ENCODE data around the gene ASMTL.
"Not testable (repeated sequence)": the region's sequence is repeated elsewhere in the genome, so short reads cannot be mapped to it uniquely, and the experiment has no call there.

Gene ASMTL

DNA sequence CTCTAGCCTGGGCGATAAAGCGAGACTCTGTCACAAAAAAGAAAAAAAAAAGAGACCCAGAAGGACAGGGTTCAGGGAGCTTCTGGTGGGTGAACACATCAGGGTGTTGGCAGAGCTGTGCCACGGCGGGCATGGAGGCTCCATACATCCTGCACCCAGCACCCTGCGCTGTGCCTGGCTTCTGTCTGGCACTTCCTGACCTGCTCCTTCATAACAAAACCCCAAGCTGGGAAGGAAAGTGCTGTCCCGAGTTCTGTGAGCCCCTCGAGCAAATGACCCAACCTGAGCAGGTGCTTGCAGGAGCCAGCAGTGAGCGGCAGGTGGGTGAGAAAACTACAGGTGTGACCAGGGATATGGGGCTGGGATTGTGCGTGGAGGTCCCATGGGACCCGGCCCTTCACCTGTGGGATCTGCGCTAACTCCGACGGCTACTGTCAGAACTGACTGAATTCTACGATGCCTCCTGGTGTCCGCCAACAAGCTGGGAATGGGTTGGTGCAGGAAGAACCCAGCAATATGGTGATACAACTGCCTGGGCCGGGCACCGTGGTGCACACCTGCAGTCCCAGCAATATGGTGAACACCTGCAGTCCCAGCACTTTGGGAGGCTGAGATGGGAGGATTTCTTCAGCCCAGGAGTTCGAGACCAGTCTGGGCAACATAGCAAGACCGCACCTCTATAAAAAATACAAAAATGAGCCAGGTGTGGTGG, 18.9 kb downstream of the ASMTL start:
- DNase-seq (ENCODE audit: low spot score) = no peak

DNA sequence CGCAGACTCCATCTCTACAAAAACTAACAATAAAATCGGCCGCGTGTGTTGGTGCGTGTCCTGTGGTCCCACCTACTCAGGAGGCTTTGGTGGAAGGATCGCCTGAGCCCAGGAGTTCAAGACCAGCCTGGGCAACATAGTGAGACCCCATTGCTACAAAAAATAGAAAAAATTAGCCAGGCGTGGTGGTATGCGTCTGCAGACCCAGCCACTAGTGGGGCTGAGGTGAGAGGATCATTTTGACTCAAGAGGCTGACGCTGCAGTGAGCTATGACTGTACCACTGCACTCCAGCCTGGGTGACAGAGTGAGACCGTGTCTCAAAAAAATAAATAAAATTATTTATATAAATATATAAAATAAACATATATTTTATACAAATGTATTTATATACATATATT, 22.3 kb downstream of the ASMTL start:
- DNase-seq (ENCODE audit: low spot score) = no peak

DNA sequence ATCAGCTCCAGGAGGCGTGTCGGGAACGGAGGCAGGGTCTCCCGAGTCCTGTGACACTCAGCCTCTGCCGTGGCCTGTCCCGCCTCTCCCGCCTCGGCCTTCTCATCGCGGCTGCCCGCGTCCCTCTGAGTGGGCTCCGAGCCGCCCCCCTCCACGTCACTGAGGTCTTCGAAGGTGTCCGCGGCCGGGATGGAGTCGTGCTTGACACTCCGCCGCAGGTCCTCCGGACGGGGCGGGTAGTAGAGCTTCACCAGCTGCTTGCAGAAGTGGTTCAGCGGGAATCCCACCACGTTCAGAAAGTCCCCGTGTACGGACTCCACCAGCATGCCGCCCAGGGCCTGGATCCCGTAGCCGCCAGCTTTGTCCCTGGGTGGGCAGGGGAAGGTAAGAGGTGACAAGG, 25.0 kb downstream of the ASMTL start:
- no peak for DNase-seq (ENCODE audit: low spot score)

DNA sequence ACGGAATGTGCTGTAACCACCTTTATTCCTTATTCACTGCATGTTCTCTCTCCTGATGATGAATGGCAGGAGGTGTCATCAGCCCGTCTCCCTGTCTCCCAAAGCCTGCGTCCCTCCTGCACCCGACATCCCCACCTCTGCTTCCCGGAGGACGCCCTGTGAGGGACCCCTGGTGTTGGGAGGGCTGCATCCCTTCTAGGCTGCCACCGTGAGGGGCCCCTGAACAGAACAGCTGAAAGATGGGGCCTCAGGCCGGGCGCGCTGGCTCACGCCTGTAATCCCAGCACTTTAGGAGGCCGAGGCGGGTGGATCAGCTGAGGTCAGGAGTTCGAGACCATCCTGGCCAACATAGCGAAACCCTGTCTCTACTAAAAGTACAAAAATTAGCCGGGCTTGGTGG, 26.4 kb downstream of the ASMTL start:
- not testable (repeated sequence) for DNase-seq (ENCODE audit: low spot score)

DNA sequence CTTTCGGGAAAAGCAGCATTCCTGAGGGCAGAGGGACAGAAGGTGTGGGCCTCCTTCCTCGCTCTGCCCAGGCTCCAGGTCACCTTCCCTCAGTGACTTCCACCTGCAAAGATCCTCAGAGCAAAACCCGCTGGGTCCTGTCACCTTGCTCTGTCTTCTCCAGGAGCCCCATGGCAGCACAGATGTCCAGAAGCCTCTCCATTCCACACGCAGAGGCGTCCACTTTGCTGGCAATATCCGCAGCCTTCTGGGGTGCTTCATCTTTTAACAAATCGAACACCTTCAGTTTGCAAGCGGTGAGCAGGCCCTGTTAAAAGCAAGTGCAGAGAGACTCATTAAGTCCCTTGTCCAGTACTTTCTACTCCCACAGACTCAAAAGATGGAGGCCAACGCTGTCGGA, 27.3 kb downstream of the ASMTL start:
- no peak for DNase-seq (ENCODE audit: low spot score)

DNA sequence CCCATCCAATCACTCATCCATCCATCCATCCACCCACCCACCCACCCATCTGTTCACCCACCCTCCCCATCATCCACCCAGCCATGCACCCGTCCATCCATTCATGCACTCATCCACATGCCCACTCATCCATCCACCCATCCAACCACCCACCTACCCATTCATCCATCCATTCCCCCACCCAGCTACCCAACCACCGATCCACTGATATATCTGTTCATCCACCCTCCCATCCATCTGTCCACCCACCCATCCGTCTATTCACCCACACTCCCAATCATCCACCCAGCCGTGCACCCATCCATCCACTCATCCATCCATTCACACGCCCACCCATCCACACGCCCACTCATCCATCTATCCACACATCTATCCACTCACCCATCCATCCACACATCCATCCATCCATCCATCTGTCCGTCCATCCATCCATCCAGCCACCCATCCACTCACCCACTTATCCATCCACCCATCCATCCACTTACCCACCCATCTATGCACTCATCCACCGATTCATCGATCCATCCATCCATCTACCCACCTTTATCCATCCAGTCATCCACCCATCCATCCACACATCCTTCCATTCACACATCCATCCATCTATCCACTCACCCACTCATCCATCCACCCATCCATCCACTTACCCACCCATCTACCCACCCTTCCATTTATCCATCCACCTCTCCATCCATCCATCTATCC, 28.4 kb downstream of the ASMTL start:
- no peak for DNase-seq (ENCODE audit: low spot score)

DNA sequence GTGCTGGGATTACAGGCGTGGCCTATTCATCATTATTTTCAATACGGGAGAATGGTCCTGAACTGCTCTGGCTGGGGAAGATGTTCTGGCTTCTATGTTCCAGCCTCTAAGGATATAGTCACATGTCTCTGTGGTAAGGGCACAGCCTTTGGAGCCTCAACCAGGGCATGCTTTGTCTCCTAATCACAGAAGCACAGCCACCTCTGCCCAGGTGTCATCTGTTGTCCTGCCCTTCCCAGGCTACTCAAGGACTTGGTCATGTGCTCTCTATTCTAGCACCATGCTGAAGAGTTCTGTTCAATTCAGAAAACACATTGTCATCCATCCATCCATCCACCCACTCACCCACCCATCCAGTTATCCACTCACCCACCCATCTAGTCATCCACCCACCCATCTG, 29.5 kb downstream of the ASMTL start:
- DNase-seq (ENCODE audit: low spot score) = no peak

DNA sequence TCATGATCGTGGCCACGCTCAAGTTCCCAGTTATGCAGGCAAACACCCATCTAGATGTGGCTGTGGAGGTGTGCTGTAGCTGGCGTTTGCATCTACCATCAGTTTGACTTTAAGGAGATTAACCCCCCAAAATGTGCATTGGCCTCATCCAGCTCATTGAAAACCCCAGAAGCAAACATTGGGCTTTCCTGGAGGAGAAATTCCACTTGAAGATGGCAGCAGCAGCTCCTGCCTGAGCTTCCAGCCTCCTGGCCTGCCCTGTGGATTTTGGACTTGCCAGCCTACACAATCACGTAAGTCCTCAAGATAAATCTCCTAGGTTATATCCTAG, 30.6 kb downstream of the ASMTL start:
- no peak for DNase-seq (ENCODE audit: low spot score)

DNA sequence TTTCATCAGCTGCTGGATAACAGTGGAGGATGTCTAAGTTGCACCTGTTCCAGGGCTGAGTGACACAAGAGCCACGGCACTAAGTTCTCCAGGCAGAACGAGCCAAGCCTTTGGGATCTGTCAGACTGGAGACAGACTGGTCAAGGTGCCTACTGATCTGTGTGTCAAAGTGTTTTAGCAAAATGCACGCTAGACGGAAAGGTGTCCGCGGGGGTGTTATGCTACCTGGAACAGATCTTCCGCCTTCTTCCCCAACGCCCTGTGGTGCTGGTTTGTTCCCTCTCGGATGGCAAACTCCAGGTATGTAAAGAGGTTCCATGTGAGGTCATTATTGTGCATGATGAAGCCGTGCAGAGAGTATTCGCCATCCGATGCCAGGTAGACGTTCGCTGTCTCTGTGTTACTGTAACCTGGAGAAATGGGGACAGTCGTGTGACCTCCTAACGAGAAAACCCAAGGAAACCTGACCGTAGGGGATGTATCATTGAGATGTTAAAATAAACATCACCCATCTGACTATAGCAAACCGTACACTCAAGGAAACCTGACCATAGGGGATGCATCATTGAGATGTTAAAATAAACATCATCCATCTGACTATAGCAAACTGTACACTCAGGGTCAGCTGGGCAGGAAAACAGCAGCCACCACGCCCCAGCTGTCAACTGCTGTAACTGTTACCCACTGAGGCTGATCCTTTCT, 31.1 kb downstream of the ASMTL start:
- no peak for DNase-seq (ENCODE audit: low spot score)

DNA sequence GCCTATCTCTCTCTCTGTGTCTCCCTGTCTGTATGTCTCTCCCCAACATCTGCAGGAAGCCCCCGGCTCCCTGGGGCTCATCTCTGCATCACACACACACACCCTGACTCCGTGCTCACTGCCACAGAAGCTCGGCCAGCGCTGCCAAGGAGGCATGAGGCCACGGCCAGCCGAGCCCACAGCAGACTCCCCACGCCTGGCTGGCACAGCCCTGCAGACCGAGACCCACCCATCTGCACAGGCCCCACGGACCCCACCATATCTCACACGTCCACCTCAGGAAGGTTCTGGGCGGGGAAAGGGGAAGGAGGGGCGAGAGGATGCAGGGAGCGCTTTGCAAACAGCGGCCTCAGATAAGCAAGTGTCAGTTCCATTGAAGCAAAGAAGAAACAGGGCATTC, 32.3 kb downstream of the ASMTL start:
- DNase-seq (ENCODE audit: low spot score) = no peak

DNA sequence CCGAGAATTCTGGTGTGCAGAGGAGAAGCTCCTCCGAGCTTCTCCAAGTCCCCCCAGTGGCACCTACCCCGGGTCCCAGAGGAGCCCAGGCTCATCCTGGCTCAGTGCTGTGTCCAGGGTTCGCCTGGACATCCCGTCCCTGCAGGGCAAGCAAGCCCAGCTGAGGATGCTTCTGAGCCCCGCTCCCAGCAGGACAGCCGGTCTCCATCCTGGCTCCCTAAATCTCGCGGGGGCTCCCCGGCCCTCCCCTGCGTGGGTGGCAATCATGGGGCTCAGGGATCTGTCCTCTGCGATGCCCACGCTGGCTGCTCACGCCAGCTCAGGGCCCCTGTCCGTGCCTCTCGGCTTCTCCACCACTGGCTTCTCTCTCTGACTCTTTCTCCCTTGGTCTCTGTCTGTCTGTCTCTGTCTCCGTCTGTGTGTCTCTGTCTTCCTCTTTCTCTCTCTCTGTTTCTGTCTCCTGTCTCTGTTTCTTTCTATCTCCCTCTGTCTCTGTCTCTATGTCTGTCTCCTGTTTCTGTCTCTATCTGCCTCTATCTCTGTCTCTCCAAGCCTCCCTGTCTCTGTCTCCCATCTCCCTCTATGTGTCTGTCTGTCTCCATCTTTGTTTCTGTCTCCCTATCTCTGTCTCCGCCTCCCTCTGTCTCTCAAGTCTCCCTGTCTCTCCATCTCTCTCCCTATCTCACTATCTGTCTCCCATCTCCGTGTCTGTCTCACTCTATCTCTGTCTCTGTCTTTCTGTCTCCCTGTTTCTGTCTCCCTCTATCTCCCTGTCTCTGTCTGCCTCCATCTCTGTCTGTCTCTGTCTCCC, 33.0 kb downstream of the ASMTL start:
- no peak for DNase-seq (ENCODE audit: low spot score)

DNA sequence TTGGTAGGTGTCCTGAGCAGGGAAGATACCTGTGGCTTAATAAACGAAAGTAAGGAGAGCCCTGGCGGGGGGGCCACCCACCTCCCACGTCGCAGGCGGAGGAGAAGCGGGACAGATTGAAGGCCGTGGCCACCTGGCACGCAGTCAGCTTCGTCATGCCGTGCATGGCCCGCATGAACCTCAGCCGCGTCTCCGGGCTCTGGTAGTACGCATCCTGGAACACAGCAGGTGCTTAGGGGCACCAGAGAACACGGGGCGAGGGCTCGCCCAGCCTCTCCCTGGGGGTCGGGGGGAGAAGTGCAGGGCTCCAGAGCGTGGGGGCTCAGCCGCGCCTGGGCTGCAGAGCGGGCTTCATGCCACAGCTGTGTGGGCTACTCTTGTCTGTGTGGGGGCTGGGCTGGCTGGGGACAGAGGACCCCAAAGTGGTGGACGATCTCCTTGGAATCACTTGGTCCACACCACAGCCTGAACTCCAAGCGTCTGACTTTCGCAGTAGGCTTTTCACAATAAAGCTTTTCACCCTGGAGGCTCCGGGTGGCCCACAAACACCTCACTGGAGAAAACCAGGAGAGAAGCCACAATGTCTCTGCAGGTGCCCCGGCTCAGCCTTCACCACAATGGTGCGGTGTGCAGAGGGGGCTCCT, 33.7 kb downstream of the ASMTL start:
- DNase-seq (ENCODE audit: low spot score) = no peak

DNA sequence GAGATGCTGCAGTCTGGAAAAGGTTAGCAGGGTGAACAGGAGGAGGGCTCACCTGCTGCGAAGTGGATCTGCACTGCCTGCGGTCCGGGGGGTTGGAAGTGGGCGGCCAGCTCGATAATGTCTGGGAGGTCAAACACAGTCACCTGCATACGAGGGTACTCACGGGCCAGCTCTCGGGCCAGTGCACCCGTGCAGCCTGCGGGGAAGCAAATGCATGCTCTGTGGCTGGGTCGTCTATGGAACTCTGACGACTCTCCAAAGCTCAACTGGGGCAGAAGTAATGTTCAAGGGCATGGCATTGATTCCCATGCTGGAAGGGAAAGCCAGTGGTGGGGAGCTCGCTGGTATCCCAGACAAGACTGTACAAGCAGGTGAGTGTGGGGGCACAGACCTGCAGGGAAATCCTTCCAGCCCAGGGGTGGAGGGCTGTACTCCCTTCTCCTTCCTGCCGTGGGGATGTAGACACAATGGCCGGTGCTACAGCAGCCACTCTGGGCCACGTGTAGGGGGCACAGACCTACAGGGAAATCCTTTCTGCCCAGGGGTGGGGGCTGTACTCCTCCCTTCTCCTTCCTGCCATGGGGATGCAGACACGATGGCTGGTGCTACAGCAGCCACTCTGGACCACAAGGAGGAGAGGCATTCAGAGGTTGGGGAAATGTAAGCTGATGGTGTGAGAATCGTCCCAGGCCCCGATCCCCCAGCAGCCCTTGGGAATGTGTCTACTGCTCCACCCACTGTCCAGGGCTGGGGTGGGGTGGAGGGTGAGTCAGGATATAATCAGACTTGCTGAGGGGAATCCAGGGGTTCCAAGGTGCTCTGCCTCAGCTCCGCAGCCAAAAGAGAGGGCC, 34.6 kb downstream of the ASMTL start:
- no peak for DNase-seq (ENCODE audit: low spot score)

DNA sequence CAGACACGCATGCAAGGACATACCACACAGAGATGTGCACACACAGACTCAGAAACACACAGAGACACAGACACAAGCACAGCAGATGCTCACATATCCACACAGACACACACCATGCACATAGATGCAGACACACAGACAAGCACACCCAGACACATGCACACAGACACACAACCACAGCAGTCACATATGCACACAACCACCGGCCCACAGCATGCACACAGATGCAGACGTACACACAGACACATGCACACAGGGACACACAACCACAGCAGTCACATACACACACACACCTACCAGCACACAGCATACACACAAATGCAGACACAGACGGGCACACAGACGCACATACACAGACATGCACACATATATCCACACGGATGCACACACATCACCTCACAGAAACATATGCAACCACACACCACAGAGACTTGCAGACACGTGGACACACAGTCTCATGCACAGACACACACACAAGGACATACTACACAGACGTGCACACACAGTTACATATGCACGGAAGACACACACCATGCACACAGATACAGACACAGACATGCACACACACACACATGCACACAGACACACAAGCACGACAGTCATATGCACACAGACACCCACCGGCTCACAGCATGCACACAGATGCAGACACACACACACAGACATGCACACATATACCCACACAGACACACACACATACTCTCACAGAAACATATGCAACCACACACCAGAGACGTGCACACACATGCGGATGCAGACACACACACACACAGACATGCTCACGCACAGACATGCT, 35.5 kb downstream of the ASMTL start:
- no peak for DNase-seq (ENCODE audit: low spot score)

DNA sequence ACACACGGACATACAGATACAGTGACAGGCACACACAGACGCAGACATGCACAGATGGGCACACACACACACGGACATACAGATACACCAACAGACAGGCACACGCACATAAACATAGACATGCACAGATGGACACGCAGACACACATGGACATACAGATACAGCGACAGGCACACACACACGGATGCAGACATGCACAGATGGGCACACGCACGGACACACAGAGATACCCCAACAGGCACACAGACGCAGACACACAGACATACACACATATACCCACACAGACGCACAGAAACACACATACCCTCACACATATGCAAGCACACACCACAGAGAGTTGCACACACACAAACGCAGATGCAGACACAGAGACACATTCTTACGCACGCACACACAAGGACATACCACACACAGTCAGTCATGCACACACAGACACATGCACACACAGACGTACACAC, 36.4 kb downstream of the ASMTL start:
- DNase-seq (ENCODE audit: low spot score) = no peak

DNA sequence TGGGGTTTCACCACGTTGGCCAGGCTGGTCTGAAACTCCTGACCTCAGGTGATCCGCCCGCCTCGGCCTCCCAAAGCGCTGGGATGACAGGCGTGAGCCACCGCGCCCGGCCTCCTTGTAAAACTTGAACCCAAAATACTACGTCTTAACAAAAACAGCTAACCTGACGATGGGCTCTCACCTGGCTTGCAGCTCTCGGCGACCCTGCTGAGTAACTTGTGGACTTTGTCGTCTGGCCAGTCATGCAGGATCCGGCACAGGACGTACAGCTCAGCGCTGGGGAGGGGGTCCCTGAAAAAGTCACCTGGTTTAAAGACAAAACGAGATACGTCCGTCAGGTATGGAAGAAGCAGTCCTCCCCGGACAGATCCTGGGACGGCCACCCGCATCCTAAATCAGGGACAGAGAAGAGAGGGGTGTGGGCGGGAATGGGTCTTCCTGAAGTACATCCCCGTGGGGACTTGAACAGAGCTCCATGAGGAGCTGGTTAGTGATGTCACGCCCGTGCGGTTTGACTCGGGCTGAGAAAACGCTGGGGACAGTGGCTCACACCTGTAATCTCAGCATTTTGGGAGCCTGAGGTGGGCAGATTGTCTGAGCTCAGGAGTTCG, 40.1 kb downstream of the ASMTL start:
- DNase-seq (ENCODE audit: low spot score) = no peak

DNA sequence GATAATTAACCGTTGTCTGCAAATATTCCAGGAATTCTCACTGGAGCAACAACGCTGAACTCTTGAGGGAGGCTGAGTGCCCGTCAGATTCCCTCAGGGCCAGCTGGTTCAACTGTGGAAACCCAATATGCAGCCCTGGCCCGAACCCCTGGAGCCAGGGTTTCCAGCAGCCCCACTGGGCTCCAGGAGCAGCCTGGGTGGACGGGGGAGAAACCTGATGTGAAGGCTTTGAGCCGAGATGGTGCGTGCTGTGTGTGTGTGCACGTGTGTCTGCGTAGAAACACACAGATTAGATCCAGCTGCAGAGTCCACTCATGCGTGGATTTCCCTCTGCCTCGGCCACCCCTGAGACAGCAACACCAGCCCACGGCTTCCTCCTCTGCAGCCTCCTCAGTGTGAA, 41.4 kb downstream of the ASMTL start:
- no peak for DNase-seq (ENCODE audit: low spot score)

DNA sequence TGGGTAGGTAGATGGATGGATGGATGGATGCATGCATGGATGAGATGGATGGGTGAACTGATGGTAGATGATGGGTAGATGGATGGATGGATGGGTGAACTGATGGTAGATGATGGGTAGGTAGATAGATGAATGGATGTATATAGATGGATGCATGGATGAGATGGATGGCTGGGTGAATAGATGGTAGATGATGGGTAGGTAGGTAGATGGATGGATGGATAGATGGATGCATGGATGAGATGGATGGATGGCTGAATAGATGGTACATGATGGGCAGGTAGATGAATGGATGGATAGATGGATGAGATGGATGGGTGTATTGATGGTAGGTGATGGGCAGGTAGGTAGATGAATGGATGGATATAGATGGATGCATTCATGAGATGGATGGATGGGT, 45.7 kb downstream of the ASMTL start:
- DNase-seq (ENCODE audit: low spot score) = no peak

DNA sequence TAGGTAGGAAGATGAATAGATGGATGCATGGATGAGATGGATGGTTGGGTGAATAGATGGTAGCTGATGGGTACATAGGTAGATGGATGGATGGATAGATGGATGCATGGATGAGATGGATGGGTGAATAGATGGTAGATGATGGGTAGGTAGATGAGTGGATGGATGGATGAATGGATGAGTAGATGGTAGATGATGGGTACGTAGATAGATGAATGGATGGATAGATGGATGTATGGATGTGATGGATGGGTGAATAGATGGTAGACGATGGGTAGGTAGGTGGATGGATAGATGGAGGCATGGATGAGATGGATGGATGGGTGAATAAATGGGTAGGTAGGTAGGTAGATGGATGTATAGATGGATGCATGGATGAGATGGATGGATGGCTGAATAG, 46.9 kb downstream of the ASMTL start:
- DNase-seq (ENCODE audit: low spot score) = not testable (repeated sequence)

DNA sequence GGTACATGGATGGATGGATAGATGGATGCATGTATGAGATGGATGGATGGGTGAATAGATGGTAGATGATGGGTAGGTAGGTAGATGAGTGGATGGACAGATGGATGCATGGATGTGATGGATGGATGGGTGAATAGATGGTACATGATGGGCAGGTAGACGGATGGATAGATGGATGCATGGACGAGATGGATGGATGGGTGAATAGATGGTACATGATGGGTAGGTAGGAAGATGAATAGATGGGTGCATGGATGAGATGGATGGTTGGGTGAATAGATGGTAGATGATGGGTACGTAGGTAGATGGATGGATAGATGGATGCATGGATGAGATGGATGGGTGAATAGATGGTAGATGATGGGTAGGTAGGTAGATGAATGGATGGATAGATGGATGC, 48.8 kb downstream of the ASMTL start:
- not testable (repeated sequence) for DNase-seq (ENCODE audit: low spot score)

All from COLO829 (cell line).